Measurements from ENCODE around the gene PPP1R1C. TPM values are rescaled to one million over a fixed set of nuclear protein-coding genes. Genes with fewer than 3 reads are reported as not detected.

Gene PPP1R1C
- total RNA-seq, 1 donor from 2014 or later: not detected

GRCh38 chr2:182090486-182090885 is 104.8 kb downstream of the PPP1R1C start:
- H3K27ac ChIP-seq: no peak overlapping the region
- H3K4me3 ChIP-seq: no peak overlapping the region
- no peak for DNase-seq (ENCODE audit: extremely low spot score in 2 of 2)
- H3K9me3 ChIP-seq: no peaks in the 10 kb centered on the region
- TF ChIP-seq POLR2A (IDR thresholded peaks at IDR 0.05) (no peak), POLR2AphosphoS5 (IDR thresholded peaks at IDR 0.05; ENCODE audit: insufficient read depth in 1 of 2, low read depth in 1 of 2) (no peak), CTCF (IDR thresholded peaks at IDR 0.05) (no peak)
- H3K36me3 ChIP-seq: no peaks in the 10 kb centered on the region
- intact Hi-C loops (cut with DNase I): loop anchor here (2.0 kb wide), 1 partner anchor 38 kb away; no protein-coding TSS in a partner anchor
- H3K4me1 ChIP-seq: no peaks in the 10 kb centered on the region
- no peaks in the 10 kb centered on the region for H3K27me3 ChIP-seq

GRCh38 chr2:182097571-182098164 is 112.0 kb downstream of the PPP1R1C start:
- Histone ChIP-seq H3K36me3 (no peaks in the 10 kb centered on the region), H3K9me3 (no peaks in the 10 kb centered on the region), H3K27me3 (no peaks in the 10 kb centered on the region), H3K27ac (no peak overlapping the region), H3K4me3 (no peak overlapping the region), H3K4me1 (no peaks in the 10 kb centered on the region)
- no peak for TF ChIP-seq POLR2AphosphoS5 (IDR thresholded peaks at IDR 0.05; ENCODE audit: insufficient read depth in 1 of 2, low read depth in 1 of 2)
- no peak for TF ChIP-seq CTCF (IDR thresholded peaks at IDR 0.05)
- TF ChIP-seq POLR2A (IDR thresholded peaks at IDR 0.05): no peak
- intact Hi-C loops (cut with DNase I): no loop called here
- no peak for DNase-seq (ENCODE audit: extremely low spot score in 2 of 2)

GRCh38 chr2:182098648-182099047 is 113.0 kb downstream of the PPP1R1C start:
- Histone ChIP-seq H3K27me3 (no peaks in the 10 kb centered on the region), H3K4me3 (no peak overlapping the region), H3K4me1 (no peaks in the 10 kb centered on the region), H3K9me3 (no peaks in the 10 kb centered on the region), H3K27ac (no peak overlapping the region), H3K36me3 (no peaks in the 10 kb centered on the region)
- DNase-seq (ENCODE audit: extremely low spot score in 2 of 2): no peak
- intact Hi-C loops (cut with DNase I): no loop called here
- TF ChIP-seq POLR2AphosphoS5 (IDR thresholded peaks at IDR 0.05; ENCODE audit: insufficient read depth in 1 of 2, low read depth in 1 of 2) (no peak), POLR2A (IDR thresholded peaks at IDR 0.05) (no peak), CTCF (IDR thresholded peaks at IDR 0.05) (no peak)

GRCh38 chr2:182101263-182101662 is 115.6 kb downstream of the PPP1R1C start:
- intact Hi-C loops (cut with DNase I): no loop called here
- TF ChIP-seq POLR2A (IDR thresholded peaks at IDR 0.05) (no peak), POLR2AphosphoS5 (IDR thresholded peaks at IDR 0.05; ENCODE audit: insufficient read depth in 1 of 2, low read depth in 1 of 2) (no peak), CTCF (IDR thresholded peaks at IDR 0.05) (no peak)
- DNase-seq (ENCODE audit: extremely low spot score in 2 of 2): no peak
- no peaks in the 10 kb centered on the region for H3K9me3 ChIP-seq
- H3K4me3 ChIP-seq: no peak overlapping the region
- H3K27me3 ChIP-seq: no peaks in the 10 kb centered on the region
- H3K36me3 ChIP-seq: no peaks in the 10 kb centered on the region
- H3K4me1 ChIP-seq: no peaks in the 10 kb centered on the region
- no peak overlapping the region for H3K27ac ChIP-seq

- Histone ChIP-seq H3K9me3 (no peaks in the 10 kb centered on the region), H3K4me1 (no peaks in the 10 kb centered on the region), H3K27ac (no peak overlapping the region), H3K4me3 (no peak overlapping the region), H3K27me3 (no peaks in the 10 kb centered on the region), H3K36me3 (no peaks in the 10 kb centered on the region)
- intact Hi-C loops (cut with DNase I): no loop called here
- no peak for DNase-seq (ENCODE audit: extremely low spot score in 2 of 2)
- no peak for TF ChIP-seq POLR2AphosphoS5 (IDR thresholded peaks at IDR 0.05; ENCODE audit: insufficient read depth in 1 of 2, low read depth in 1 of 2)
- no peak for TF ChIP-seq CTCF (IDR thresholded peaks at IDR 0.05)
- TF ChIP-seq POLR2A (IDR thresholded peaks at IDR 0.05): no peak
Measured at GRCh38 chr2:182103526-182103925, 117.9 kb downstream of the PPP1R1C start.

Measured in vagina (tissue), 2 donors.